GM12878 (cell line): ENCODE results near the gene CDH15. TPM values are rescaled to one million over a fixed set of nuclear protein-coding genes. Genes with fewer than 3 reads are reported as not detected.

Experiments used
- BHLHE40 ChIP-seq, 2 experiments: fragments of 450-650 bp in 1 of 2; IDR thresholded peaks; 2 replicates each; pipeline ENCODE4 v1.6.1; 2011 to 2017; ENCODE audit warnings: low read depth in 2 of 2, borderline replicate concordance in 1 of 2, improper control_type of control experiment in 1 of 2, low read length in 1 of 2, mild to moderate bottlenecking in 1 of 2
- BMI1 ChIP-seq: fragments of 450-650 bp; IDR thresholded peaks from 2 replicates; pipeline ENCODE4 v1.6.1; 2016; ENCODE audit warnings: mild to moderate bottlenecking, moderate library complexity, borderline replicate concordance
- CEBPB ChIP-seq, 2 experiments: fragments of 150-350 bp in 1 of 2; IDR thresholded peaks; 2 replicates each; pipeline ENCODE4 v1.6.1; 2012 to 2014; ENCODE audit warnings: low read depth in 2 of 2, low read length in 2 of 2, borderline replicate concordance in 1 of 2, inconsistent platforms in 1 of 2
- CREM ChIP-seq: IDR thresholded peaks from 2 replicates; pipeline ENCODE4 v1.6.1; 2014; ENCODE audit warnings: antibody characterized with exemption, low read depth
- CUX1 ChIP-seq: IDR thresholded peaks from 2 replicates; pipeline ENCODE4 v1.6.1; 2012; ENCODE audit warnings: improper control_type of control experiment, low read depth, low read length; ENCODE audit not compliant: insufficient replicate concordance
- DPF2 ChIP-seq: fragments of 450-650 bp; IDR thresholded peaks from 2 replicates; pipeline ENCODE4 v1.6.1; 2017; ENCODE audit warnings: mild to moderate bottlenecking
- ELK1 ChIP-seq: IDR thresholded peaks from 2 replicates; pipeline ENCODE4 v1.6.1; 2012; ENCODE audit warnings: low read depth, low read length, improper control_type of control experiment
- GATAD2B ChIP-seq: fragments of 450-650 bp; conservative IDR thresholded peaks from 2 replicates; pipeline ENCODE4 v1.6.1; 2017; ENCODE audit warnings: low read depth, mild to moderate bottlenecking, moderate library complexity
- HDAC6 ChIP-seq: fragments of 200-600 bp; sonication (generic); IDR thresholded peaks from one replicate; pipeline ENCODE4 v1.8.0; 2017; ENCODE audit warnings: antibody characterized with exemption; ENCODE audit not compliant: unreplicated experiment
- KLF5 ChIP-seq: fragments of 450-650 bp; IDR thresholded peaks from 2 replicates; pipeline ENCODE4 v1.6.1; 2014; ENCODE audit warnings: mild to moderate bottlenecking; ENCODE audit not compliant: partially characterized antibody
- MAX ChIP-seq: IDR thresholded peaks from 2 replicates; pipeline ENCODE4 v1.6.1; 2012; ENCODE audit warnings: low read depth, low read length, improper control_type of control experiment
- MYB ChIP-seq: fragments of 150-350 bp; IDR thresholded peaks from 2 replicates; pipeline ENCODE4 v1.6.1; 2014; ENCODE audit warnings: mild to moderate bottlenecking, low read depth, low read length, borderline replicate concordance
- NKRF ChIP-seq: fragments of 450-650 bp; conservative IDR thresholded peaks from 2 replicates; pipeline ENCODE4 v1.6.1; 2017; ENCODE audit warnings: mild to moderate bottlenecking, moderate library complexity
- POLR2AphosphoS5 ChIP-seq: IDR thresholded peaks from 2 replicates; pipeline ENCODE4 v1.6.1; 2011; ENCODE audit warnings: mild to moderate bottlenecking, low read length, inconsistent platforms
- RELA ChIP-seq: fragments of 450-650 bp; IDR thresholded peaks from 2 replicates; pipeline ENCODE4 v1.8.0; 2014; ENCODE audit warnings: borderline replicate concordance; ENCODE audit not compliant: partially characterized antibody
- SMC3 ChIP-seq: IDR thresholded peaks from 2 replicates; pipeline ENCODE4 v1.6.1; 2011; ENCODE audit warnings: low read length, improper control_type of control experiment, borderline replicate concordance
- SPI1 ChIP-seq: IDR thresholded peaks from 2 replicates; pipeline ENCODE4 v1.6.1; 2011; ENCODE audit warnings: low read depth, mild to moderate bottlenecking, low read length, moderate library complexity, borderline replicate concordance; ENCODE audit not compliant: insufficient read depth
- SREBF1 ChIP-seq: IDR thresholded peaks from 2 replicates; pipeline ENCODE4 v1.6.1; 2012; ENCODE audit warnings: mild to moderate bottlenecking, low read length
- TAF1 ChIP-seq: IDR thresholded peaks from 2 replicates; pipeline ENCODE4 v1.6.1; 2011; ENCODE audit warnings: mild to moderate bottlenecking, low read depth, low read length, borderline replicate concordance
- USF2 ChIP-seq: IDR thresholded peaks from 2 replicates; pipeline ENCODE4 v1.6.1; 2011; ENCODE audit warnings: low read depth, low read length, improper control_type of control experiment, borderline replicate concordance
- polyA plus RNA-seq, 11 experiments: library from polyadenylated mRNA; depleted of rRNA in 4 of 11; unstranded in 6 of 11; stranded (reverse) in 5 of 11; fragments of >200 nt; fragmentation: Nextera tagmentation in 4 of 11; fragmentation: Illumina TruSeq in 1 of 11; extraction: Ambion mirVana in 4 of 11; extraction: Trizol in 1 of 11; gene quantifications; 1 replicate in 1 of 11; 2 replicates in 10 of 11; pipeline versions ENCODE4 v1.2.1 to v1.2.3, GENCODE V29; 2011 to 2016; ENCODE audit warnings: inconsistent platforms in 2 of 11, missing spikeins in 2 of 11, low read depth in 1 of 11
- total RNA-seq, 4 experiments: library from RNA; depleted of rRNA in 3 of 4; stranded (reverse); fragments of >200 nt in 3 of 4; fragmentation: Illumina TruSeq in 1 of 4; extraction: Trizol in 1 of 4; gene quantifications; 2 replicates each; pipeline versions ENCODE4 v1.2.1 to v1.2.3, GENCODE V29; 2013 to 2021

CDH15 gene
- total and polyA plus RNA-seq, 10 of the 15 experiments (the other 5 are each of a cell fraction or from before 2014, with no cell fraction given): 0.02 to 0.06 TPM; not detected in 8

GRCh38 chr16:89216315-89217137, 45.0 kb downstream of the CDH15 start (continued):
- TF ChIP-seq CUX1: no peak
- TF ChIP-seq DPF2: peak; percentile 46; the same call in 1 of the 2 replicates
- no peak for TF ChIP-seq HDAC6
- peak; percentile 92 for TF ChIP-seq NKRF
- TF ChIP-seq CEBPB (IDR thresholded peaks at IDR 0.05; ENCODE audit: borderline replicate concordance in 1 of 2, low read depth in 2 of 2, low read length in 2 of 2): no peak
- no peak for TF ChIP-seq CREM
- TF ChIP-seq ELK1: no peak
- TF ChIP-seq USF2: peak; percentile 72
- peak; percentile 96 to 98 for TF ChIP-seq BHLHE40 (IDR thresholded peaks at IDR 0.05; ENCODE audit: borderline replicate concordance in 1 of 2, low read depth in 2 of 2, low read length in 1 of 2)
- TF ChIP-seq KLF5: no peak
- TF ChIP-seq SREBF1: no peak
- no peak for TF ChIP-seq TAF1
- peak; percentile 76 for TF ChIP-seq SMC3
- TF ChIP-seq MAX: peak; percentile 90
- TF ChIP-seq BMI1: 0 out of 2 replicates have a peak, but pooled peaks have one; percentile 23
- no peak for TF ChIP-seq MYB
- no peak for TF ChIP-seq POLR2AphosphoS5
- peak; percentile 18 for TF ChIP-seq RELA
- TF ChIP-seq SPI1: no peak
- peak; percentile 46 for TF ChIP-seq GATAD2B
